ENCODE results near the gene GPR183. TPM values are rescaled to one million over a fixed set of nuclear protein-coding genes. Genes with fewer than 3 reads are reported as not detected.

The GPR183 gene
- total RNA-seq, 1 donor, result 0.36 TPM

DNA sequence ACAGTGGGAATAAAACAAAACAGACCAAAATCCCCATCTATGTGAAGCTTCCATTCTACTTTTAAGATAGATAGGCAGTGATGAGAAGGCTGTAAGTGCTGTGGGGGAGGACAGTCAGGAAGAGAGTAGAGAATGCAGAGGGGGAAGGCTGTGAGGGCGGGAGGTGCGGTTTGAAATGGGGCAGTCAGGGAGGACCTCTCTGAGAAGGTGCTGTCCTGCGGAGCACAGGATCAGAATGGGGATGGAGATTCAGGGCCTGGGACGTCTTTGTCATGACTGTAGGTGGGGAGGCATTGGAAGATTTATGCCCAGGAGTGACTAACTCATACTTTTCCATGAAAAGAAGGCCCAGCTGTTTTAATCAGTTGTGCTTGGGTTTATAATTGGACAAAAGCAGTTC, 3.9 kb upstream of the GPR183 start:
- H3K27ac ChIP-seq (ENCODE audit: low read depth, low read length), result peak overlapping the region; percentile 86
- DNase-seq (ENCODE audit: insufficient read length, low spot score, missing footprints), result no peak

DNA sequence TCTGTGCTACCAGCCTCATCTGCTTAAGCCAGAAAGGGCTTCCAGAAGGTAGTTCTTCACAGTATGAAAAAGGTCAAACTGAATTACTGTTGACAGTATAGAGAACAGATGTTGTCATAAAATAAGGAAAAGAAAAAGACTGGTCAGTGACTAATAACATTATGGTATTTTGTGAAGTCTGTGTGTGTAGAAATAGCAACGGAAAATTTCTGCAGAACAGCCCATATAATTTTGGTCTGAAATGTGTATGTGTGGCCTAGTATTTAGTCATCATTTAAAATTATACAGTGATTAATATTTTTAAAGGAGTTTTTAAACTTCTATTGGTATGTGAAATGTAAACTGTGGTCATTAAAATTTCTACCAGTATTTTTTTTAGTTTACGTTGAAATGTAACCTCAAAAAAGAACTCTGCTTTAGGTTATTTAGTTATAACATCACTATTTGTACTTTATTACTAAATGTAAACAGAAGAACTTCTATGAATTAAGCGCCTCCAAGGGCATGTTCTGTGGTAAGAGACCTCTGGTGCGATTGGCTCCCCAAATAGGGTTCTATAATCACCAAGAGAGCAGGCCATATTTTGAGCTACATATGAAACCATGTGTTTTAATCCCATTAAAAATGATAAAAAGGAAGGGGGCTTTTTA, 3.3 kb upstream of the GPR183 start:
- H3K79me2 ChIP-seq (ENCODE audit: insufficient read depth, low read length), result peaks cover 2% of the 10 kb centered on the region
- peak; percentile 81 for DNase-seq (ENCODE audit: insufficient read length, low spot score, missing footprints)
- TF ChIP-seq CTCF (IDR thresholded peaks at IDR 0.05; ENCODE audit: extremely low read depth, low read depth, low read length), result no peak
- H3K27ac ChIP-seq (ENCODE audit: low read depth, low read length), result peak overlapping the region; percentile 86
- no peaks in the 10 kb centered on the region for H4K20me1 ChIP-seq (ENCODE audit: insufficient read depth, low read length)
- H3K27me3 ChIP-seq (ENCODE audit: insufficient read depth, low read length), result no peaks in the 10 kb centered on the region
- no peaks in the 10 kb centered on the region for H3K36me3 ChIP-seq (ENCODE audit: insufficient read depth, low read length)
- peaks cover 68% of the 10 kb centered on the region for H3K4me1 ChIP-seq (ENCODE audit: insufficient read depth, low read length)
- peak overlapping the region; percentile 25 for H3K4me2 ChIP-seq (ENCODE audit: insufficient read depth, low read length)
- no peak overlapping the region for H3K4me3 ChIP-seq (ENCODE audit: insufficient read depth, low read length)
- no peak overlapping the region for H2AFZ ChIP-seq (ENCODE audit: low read length)
- H3K9me3 ChIP-seq (ENCODE audit: low read depth, low read length), result no peaks in the 10 kb centered on the region

More for the DNA sequence above, 3.9 kb upstream of the GPR183 start:
- peaks cover 68% of the 10 kb centered on the region for H3K4me1 ChIP-seq (ENCODE audit: insufficient read depth, low read length)
- no peak overlapping the region for H3K4me3 ChIP-seq (ENCODE audit: insufficient read depth, low read length)
- H3K9me3 ChIP-seq (ENCODE audit: low read depth, low read length), result no peaks in the 10 kb centered on the region
- no peaks in the 10 kb centered on the region for H3K36me3 ChIP-seq (ENCODE audit: insufficient read depth, low read length)
- no peak overlapping the region for H3K4me2 ChIP-seq (ENCODE audit: insufficient read depth, low read length)
- H3K79me2 ChIP-seq (ENCODE audit: insufficient read depth, low read length), result peaks cover under 1% of the 10 kb centered on the region
- no peak overlapping the region for H2AFZ ChIP-seq (ENCODE audit: low read length)
- no peaks in the 10 kb centered on the region for H4K20me1 ChIP-seq (ENCODE audit: insufficient read depth, low read length)
- no peaks in the 10 kb centered on the region for H3K27me3 ChIP-seq (ENCODE audit: insufficient read depth, low read length)
- no peak for TF ChIP-seq CTCF (IDR thresholded peaks at IDR 0.05; ENCODE audit: extremely low read depth, low read depth, low read length)

DNA sequence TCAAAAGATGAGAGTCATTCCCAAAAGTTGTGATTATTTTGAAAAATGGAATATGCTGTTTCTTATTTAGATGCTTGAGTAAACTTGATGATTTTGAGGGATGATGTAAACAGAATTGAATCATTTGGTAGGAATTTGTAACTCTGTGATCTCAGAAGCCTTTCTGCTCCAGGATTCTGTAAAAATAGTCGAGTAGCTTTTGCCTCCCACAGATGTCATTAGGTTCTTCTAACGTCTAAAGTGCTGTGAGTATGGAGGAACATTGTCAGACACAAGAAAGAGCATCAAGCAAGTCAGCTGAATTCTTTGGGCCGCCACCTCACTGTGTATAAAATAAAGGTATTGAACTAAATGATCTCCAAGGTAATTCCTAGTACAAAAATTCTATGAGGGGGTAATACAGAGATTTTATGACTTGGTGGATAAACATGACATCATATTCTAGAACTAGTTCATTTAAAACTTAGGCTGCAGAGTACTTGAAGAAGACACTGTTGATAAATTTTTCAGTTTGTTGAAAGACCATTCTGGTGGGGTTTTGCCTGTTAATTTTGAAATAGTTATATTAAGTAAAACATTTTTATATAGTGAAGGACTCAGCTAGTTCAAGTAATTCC, 1.4 kb upstream of the GPR183 start:
- Histone ChIP-seq H3K36me3 (ENCODE audit: insufficient read depth, low read length) (no peaks in the 10 kb centered on the region), H3K9me3 (ENCODE audit: low read depth, low read length) (no peaks in the 10 kb centered on the region), H2AFZ (ENCODE audit: low read length) (no peak overlapping the region), H4K20me1 (ENCODE audit: insufficient read depth, low read length) (no peaks in the 10 kb centered on the region), H3K27me3 (ENCODE audit: insufficient read depth, low read length) (no peaks in the 10 kb centered on the region), H3K27ac (ENCODE audit: low read depth, low read length) (peak overlapping the region; percentile 86), H3K4me3 (ENCODE audit: insufficient read depth, low read length) (no peak overlapping the region), H3K4me1 (ENCODE audit: insufficient read depth, low read length) (peaks cover 56% of the 10 kb centered on the region), H3K79me2 (ENCODE audit: insufficient read depth, low read length) (peaks cover 6% of the 10 kb centered on the region), H3K4me2 (ENCODE audit: insufficient read depth, low read length) (peak overlapping the region; percentile 63)
- no peak for DNase-seq (ENCODE audit: insufficient read length, low spot score, missing footprints)
- TF ChIP-seq CTCF (IDR thresholded peaks at IDR 0.05; ENCODE audit: extremely low read depth, low read depth, low read length), result no peak

GRCh38 chr13:99307648-99308339, 595 bp upstream of the GPR183 start:
- peaks cover 50% of the 10 kb centered on the region for H3K4me1 ChIP-seq (ENCODE audit: insufficient read depth, low read length)
- no peak overlapping the region for H2AFZ ChIP-seq (ENCODE audit: low read length)
- peak overlapping the region; percentile 63 for H3K4me2 ChIP-seq (ENCODE audit: insufficient read depth, low read length)
- peak overlapping the region; percentile 86 for H3K27ac ChIP-seq (ENCODE audit: low read depth, low read length)
- no peak for TF ChIP-seq CTCF (IDR thresholded peaks at IDR 0.05; ENCODE audit: extremely low read depth, low read depth, low read length)
- peak; percentile 73 for DNase-seq (ENCODE audit: insufficient read length, low spot score, missing footprints)
- H3K36me3 ChIP-seq (ENCODE audit: insufficient read depth, low read length), result no peaks in the 10 kb centered on the region
- H4K20me1 ChIP-seq (ENCODE audit: insufficient read depth, low read length), result no peaks in the 10 kb centered on the region
- H3K9me3 ChIP-seq (ENCODE audit: low read depth, low read length), result no peaks in the 10 kb centered on the region
- H3K4me3 ChIP-seq (ENCODE audit: insufficient read depth, low read length), result no peak overlapping the region
- H3K27me3 ChIP-seq (ENCODE audit: insufficient read depth, low read length), result no peaks in the 10 kb centered on the region
- H3K79me2 ChIP-seq (ENCODE audit: insufficient read depth, low read length), result peaks cover 6% of the 10 kb centered on the region
